KOPT-K1 (cell line): ENCODE results near the gene PPT2.
A peak's percentile ranks its signal among the peaks of the same experiment; 100 is the strongest.

Experiments
- H3K27ac ChIP-seq: fragments of 200-600 bp; sonication (generic); 2 replicates; pipeline ENCODE4 v1.5.1; 2016; ENCODE audit warnings: antibody characterized with exemption, mild to moderate bottlenecking, low read depth, low read length; ENCODE audit not compliant: poor library complexity, severe bottlenecking
- H3K36me3 ChIP-seq: fragments of 200-600 bp; sonication (generic); 2 replicates; pipeline ENCODE4 v1.5.1; 2017; ENCODE audit warnings: antibody characterized with exemption, mild to moderate bottlenecking, low read length, moderate library complexity; ENCODE audit not compliant: insufficient read depth
- H3K9me3 ChIP-seq: fragments of 200-600 bp; sonication (generic); 2 replicates; pipeline ENCODE4 v1.5.1; 2017; ENCODE audit warnings: antibody characterized with exemption, low read length, mild to moderate bottlenecking; ENCODE audit not compliant: insufficient read depth, poor library complexity, severe bottlenecking

The PPT2 gene

GRCh38 chr6:32116674-32117073, 37.3 kb upstream of the PPT2 start:
- H3K36me3 ChIP-seq: peaks cover 67% of the 10 kb centered on the region
- no peaks in the 10 kb centered on the region for H3K9me3 ChIP-seq
- no peak overlapping the region for H3K27ac ChIP-seq

GRCh38 chr6:32117461-32117860, 36.5 kb upstream of the PPT2 start:
- no peaks in the 10 kb centered on the region for H3K9me3 ChIP-seq
- peaks cover 74% of the 10 kb centered on the region for H3K36me3 ChIP-seq
- no peak overlapping the region for H3K27ac ChIP-seq

GRCh38 chr6:32118782-32119628, 34.9 kb upstream of the PPT2 start:
- peaks cover 87% of the 10 kb centered on the region for H3K36me3 ChIP-seq
- H3K27ac ChIP-seq: no peak overlapping the region
- no peaks in the 10 kb centered on the region for H3K9me3 ChIP-seq

GRCh38 chr6:32120573-32121059, 33.3 kb upstream of the PPT2 start:
- Histone ChIP-seq H3K36me3 (peaks cover 94% of the 10 kb centered on the region), H3K27ac (no peak overlapping the region), H3K9me3 (no peaks in the 10 kb centered on the region)

GRCh38 chr6:32123681-32124080, 30.3 kb upstream of the PPT2 start:
- Histone ChIP-seq H3K27ac (no peak overlapping the region), H3K36me3 (peaks cover 77% of the 10 kb centered on the region), H3K9me3 (no peaks in the 10 kb centered on the region)

GRCh38 chr6:32126880-32127279, 27.1 kb upstream of the PPT2 start:
- Histone ChIP-seq H3K9me3 (no peaks in the 10 kb centered on the region), H3K36me3 (peaks cover 48% of the 10 kb centered on the region), H3K27ac (no peak overlapping the region)

GRCh38 chr6:32127409-32127716, 26.6 kb upstream of the PPT2 start:
- Histone ChIP-seq H3K27ac (peak overlapping the region; percentile 82), H3K36me3 (peaks cover 44% of the 10 kb centered on the region), H3K9me3 (no peaks in the 10 kb centered on the region)

GRCh38 chr6:32127717-32128592, 26.0 kb upstream of the PPT2 start, which contains the start of gene ATF6B:
Gene ATF6B, minus strand, starts transcription at chr6:32128246. Its CDS starts 39 bp downstream, at chr6:32128207.
- peaks cover 41% of the 10 kb centered on the region for H3K36me3 ChIP-seq
- peak within 1 kb of the TSS; percentile 82 for H3K27ac ChIP-seq
- no peaks in the 10 kb centered on the region for H3K9me3 ChIP-seq

- Histone ChIP-seq H3K27ac (peak overlapping the region; percentile 68), H3K9me3 (no peaks in the 10 kb centered on the region), H3K36me3 (peaks cover 32% of the 10 kb centered on the region)
These were observed 25.1 kb upstream of the PPT2 start for GRCh38 chr6:32128751-32129296.

- Histone ChIP-seq H3K36me3 (peaks cover 25% of the 10 kb centered on the region), H3K9me3 (no peaks in the 10 kb centered on the region), H3K27ac (peak overlapping the region; percentile 68)
These were observed 24.4 kb upstream of the PPT2 start for GRCh38 chr6:32129297-32130088.

GRCh38 chr6:32131439-32131948, 22.4 kb upstream of the PPT2 start:
- H3K36me3 ChIP-seq: peaks cover 6% of the 10 kb centered on the region; the same call in 1 of the 2 replicates
- no peaks in the 10 kb centered on the region for H3K9me3 ChIP-seq
- H3K27ac ChIP-seq: no peak overlapping the region

- Histone ChIP-seq H3K36me3 (no peaks in the 10 kb centered on the region), H3K9me3 (no peaks in the 10 kb centered on the region), H3K27ac (no peak overlapping the region)
These were observed 21.8 kb upstream of the PPT2 start for GRCh38 chr6:32132110-32132509.

- no peaks in the 10 kb centered on the region for H3K9me3 ChIP-seq
- H3K27ac ChIP-seq: no peak overlapping the region
- no peaks in the 10 kb centered on the region for H3K36me3 ChIP-seq
These were observed 20.2 kb upstream of the PPT2 start for GRCh38 chr6:32133786-32134185.

GRCh38 chr6:32137454-32137853, 16.5 kb upstream of the PPT2 start:
- Histone ChIP-seq H3K36me3 (no peaks in the 10 kb centered on the region), H3K27ac (no peak overlapping the region)

More at GRCh38 chr6:32137454-32137853, 16.5 kb upstream of the PPT2 start:
- no peaks in the 10 kb centered on the region for H3K9me3 ChIP-seq
